ENCODE measurements around the gene FRS2. TPM values are rescaled to one million over a fixed set of nuclear protein-coding genes. Genes with fewer than 3 reads are reported as not detected.

Gene FRS2
- total and polyA plus RNA-seq, 9 of the 15 experiments (the other 6 are each of a cell fraction or from before 2014, with no cell fraction given): 1.0 to 9.1 (median 6.0) TPM

DNA sequence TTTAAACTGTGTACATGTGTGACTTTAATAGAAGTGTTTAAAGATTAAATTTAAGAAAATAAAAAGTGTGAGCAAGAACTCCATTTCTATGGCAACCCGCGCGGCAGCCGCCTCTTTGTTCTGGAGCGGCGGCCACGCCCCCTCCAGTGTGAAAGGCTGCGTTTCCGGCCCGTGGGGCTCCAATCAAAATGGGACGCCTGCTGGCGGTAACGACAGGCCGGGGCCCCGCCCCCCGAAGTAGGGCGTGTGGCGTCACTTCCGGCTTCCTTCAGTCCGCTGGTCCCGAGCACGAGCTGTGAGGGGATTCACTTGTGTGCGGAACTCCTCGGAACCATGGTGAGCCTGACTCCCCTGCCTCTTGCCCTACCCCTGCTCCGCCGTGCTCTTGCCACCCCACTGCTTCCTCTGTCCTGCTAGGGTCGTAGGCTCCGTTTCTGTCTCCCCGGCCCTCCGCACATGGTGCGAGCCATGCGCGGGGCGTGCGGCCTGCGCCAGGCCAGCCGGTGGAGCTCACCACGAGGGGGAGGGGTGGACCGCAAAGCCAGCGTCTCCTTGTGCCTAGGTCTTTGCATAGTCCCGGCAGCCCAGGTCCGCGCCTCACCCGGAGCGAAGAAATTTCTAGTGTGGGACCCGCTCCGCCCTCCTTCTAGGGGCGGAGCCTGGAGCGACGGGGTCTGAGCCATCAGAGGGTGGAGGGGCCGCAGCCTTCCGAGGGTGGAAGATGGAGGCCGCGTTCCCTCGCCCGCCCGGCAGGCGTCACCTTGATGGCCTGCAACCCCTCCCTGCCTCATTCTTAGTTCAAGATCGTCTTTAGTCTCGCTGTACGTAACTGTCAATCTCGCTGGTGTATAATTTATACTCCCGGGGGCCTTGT lies 115.2 kb downstream of the FRS2 start, which contains the start of gene CCT2 (continued):
- TF ChIP-seq, protein P1, sequence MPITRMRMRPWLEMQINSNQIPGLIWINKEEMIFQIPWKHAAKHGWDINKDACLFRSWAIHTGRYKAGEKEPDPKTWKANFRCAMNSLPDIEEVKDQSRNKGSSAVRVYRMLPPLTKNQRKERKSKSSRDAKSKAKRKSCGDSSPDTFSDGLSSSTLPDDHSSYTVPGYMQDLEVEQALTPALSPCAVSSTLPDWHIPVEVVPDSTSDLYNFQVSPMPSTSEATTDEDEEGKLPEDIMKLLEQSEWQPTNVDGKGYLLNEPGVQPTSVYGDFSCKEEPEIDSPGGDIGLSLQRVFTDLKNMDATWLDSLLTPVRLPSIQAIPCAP (CRISPR knock-in tag; IDR thresholded peaks at IDR 0.05; ENCODE audit: borderline replicate concordance): no peak
- TF ChIP-seq CSDE1 (IDR thresholded peaks at IDR 0.05) (no peak), HEY1 (CRISPR knock-in tag; IDR thresholded peaks at IDR 0.05; ENCODE audit: borderline replicate concordance) (no peak), CBX3 (IDR thresholded peaks at IDR 0.05; ENCODE audit: borderline replicate concordance in 1 of 2, low read length in 2 of 2) (peak in 1 of 2 experiments; percentile 44; a peak in 1 of 3 replicates), FOXJ3 (CRISPR knock-in tag; IDR thresholded peaks at IDR 0.05) (no peak), RFX5 (IDR thresholded peaks at IDR 0.05; ENCODE audit: low read depth, low read length) (no peak), PRPF4 (IDR thresholded peaks at IDR 0.05; ENCODE audit: insufficient read depth, low read depth, low read length, poor library complexity, severe bottlenecking) (peak; percentile 78), POLR3G (IDR thresholded peaks at IDR 0.05; ENCODE audit: extremely low read depth, insufficient read length, insufficient replicate concordance) (no peak), HDAC2 (IDR thresholded peaks at IDR 0.05) (peak; percentile 98), FIP1L1 (IDR thresholded peaks at IDR 0.05; ENCODE audit: low read depth, low read length, poor library complexity, severe bottlenecking) (peak; percentile 88), ZBTB5 (IDR thresholded peaks at IDR 0.05) (no peak), PHB2 (IDR thresholded peaks at IDR 0.05; ENCODE audit: low read depth) (no peak), ZNF140 (CRISPR knock-in tag; IDR thresholded peaks at IDR 0.05) (no peak), SMC3 (conservative IDR thresholded peaks at IDR 0.05; ENCODE audit: insufficient read depth, low read depth, low read length) (0 out of 2 replicates have a peak, but pooled peaks have one; percentile 15)
- TF ChIP-seq, protein P2, sequence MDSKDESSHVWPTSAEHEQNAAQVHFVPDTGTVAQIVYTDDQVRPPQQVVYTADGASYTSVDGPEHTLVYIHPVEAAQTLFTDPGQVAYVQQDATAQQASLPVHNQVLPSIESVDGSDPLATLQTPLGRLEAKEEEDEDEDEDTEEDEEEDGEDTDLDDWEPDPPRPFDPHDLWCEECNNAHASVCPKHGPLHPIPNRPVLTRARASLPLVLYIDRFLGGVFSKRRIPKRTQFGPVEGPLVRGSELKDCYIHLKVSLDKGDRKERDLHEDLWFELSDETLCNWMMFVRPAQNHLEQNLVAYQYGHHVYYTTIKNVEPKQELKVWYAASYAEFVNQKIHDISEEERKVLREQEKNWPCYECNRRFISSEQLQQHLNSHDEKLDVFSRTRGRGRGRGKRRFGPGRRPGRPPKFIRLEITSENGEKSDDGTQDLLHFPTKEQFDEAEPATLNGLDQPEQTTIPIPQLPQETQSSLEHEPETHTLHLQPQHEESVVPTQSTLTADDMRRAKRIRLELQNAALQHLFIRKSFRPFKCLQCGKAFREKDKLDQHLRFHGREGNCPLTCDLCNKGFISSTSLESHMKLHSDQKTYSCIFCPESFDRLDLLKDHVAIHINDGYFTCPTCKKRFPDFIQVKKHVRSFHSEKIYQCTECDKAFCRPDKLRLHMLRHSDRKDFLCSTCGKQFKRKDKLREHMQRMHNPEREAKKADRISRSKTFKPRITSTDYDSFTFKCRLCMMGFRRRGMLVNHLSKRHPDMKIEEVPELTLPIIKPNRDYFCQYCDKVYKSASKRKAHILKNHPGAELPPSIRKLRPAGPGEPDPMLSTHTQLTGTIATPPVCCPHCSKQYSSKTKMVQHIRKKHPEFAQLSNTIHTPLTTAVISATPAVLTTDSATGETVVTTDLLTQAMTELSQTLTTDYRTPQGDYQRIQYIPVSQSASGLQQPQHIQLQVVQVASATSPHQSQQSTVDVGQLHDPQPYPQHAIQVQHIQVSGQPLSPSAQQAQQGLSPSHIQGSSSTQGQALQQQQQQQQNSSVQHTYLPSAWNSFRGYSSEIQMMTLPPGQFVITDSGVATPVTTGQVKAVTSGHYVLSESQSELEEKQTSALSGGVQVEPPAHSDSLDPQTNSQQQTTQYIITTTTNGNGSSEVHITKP (IDR thresholded peaks at IDR 0.05; ENCODE audit: partially characterized antibody): peak; percentile 96
- TF ChIP-seq, protein P3, sequence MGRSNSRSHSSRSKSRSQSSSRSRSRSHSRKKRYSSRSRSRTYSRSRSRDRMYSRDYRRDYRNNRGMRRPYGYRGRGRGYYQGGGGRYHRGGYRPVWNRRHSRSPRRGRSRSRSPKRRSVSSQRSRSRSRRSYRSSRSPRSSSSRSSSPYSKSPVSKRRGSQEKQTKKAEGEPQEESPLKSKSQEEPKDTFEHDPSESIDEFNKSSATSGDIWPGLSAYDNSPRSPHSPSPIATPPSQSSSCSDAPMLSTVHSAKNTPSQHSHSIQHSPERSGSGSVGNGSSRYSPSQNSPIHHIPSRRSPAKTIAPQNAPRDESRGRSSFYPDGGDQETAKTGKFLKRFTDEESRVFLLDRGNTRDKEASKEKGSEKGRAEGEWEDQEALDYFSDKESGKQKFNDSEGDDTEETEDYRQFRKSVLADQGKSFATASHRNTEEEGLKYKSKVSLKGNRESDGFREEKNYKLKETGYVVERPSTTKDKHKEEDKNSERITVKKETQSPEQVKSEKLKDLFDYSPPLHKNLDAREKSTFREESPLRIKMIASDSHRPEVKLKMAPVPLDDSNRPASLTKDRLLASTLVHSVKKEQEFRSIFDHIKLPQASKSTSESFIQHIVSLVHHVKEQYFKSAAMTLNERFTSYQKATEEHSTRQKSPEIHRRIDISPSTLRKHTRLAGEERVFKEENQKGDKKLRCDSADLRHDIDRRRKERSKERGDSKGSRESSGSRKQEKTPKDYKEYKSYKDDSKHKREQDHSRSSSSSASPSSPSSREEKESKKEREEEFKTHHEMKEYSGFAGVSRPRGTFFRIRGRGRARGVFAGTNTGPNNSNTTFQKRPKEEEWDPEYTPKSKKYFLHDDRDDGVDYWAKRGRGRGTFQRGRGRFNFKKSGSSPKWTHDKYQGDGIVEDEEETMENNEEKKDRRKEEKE (IDR thresholded peaks at IDR 0.05; ENCODE audit: borderline replicate concordance in 1 of 2, control insufficient read depth in 1 of 2, low read depth in 2 of 2, low read length in 1 of 2): 0 out of 4 replicates have a peak, but pooled peaks of 1 of the 2 experiments have one; percentile 45

All from K562 (cell line).